SK-N-SH treated with all-trans-retinoic acid at 6 μM for 48 hours (cell line): ENCODE measurements around the gene NFYC.

Source experiments
- BACH2 ChIP-seq: fragments of 250-450 bp; sonication (Bioruptor Pico); IDR thresholded peaks from 2 replicates; pipeline ENCODE4 v1.9.0; 2021; ENCODE audit warnings: mild to moderate bottlenecking, borderline replicate concordance
- CSDC2 ChIP-seq: fragments of 250-450 bp; sonication (Bioruptor Pico); IDR thresholded peaks from 2 replicates; pipeline ENCODE4 v1.5.0; 2020; ENCODE audit warnings: mild to moderate bottlenecking, moderate library complexity
- TOX ChIP-seq: fragments of 250-450 bp; sonication (Bioruptor Pico); IDR thresholded peaks from 2 replicates; pipeline ENCODE4 v1.8.0; 2021; ENCODE audit warnings: mild to moderate bottlenecking, moderate library complexity, borderline replicate concordance
- ZFP3 ChIP-seq: fragments of 250-450 bp; sonication (Bioruptor Pico); IDR thresholded peaks from 2 replicates; pipeline ENCODE4 v1.5.0; 2020; ENCODE audit warnings: mild to moderate bottlenecking, moderate library complexity
- ZNF70 ChIP-seq: fragments of 450-650 bp; formaldehyde crosslinking; IDR thresholded peaks from 2 replicates; pipeline ENCODE4 v1.5.0; 2020; ENCODE audit warnings: mild to moderate bottlenecking, moderate library complexity
- ZNF8 ChIP-seq: fragments of 450-650 bp; formaldehyde crosslinking; IDR thresholded peaks from 2 replicates; pipeline ENCODE4 v1.5.0; 2020; ENCODE audit warnings: mild to moderate bottlenecking, moderate library complexity
- TF ChIP-seq, protein P1 (sequence below): fragments of 250-450 bp; sonication (Bioruptor Pico); IDR thresholded peaks from 2 replicates; pipeline ENCODE4 v1.5.1; 2020; ENCODE audit warnings: low read depth, mild to moderate bottlenecking, moderate library complexity
- TF ChIP-seq, protein P2 (sequence below): fragments of 250-450 bp; sonication (Bioruptor Pico); IDR thresholded peaks from 2 replicates; pipeline ENCODE4 v1.8.0; 2020; ENCODE audit warnings: mild to moderate bottlenecking, moderate library complexity, borderline replicate concordance

DNA sequence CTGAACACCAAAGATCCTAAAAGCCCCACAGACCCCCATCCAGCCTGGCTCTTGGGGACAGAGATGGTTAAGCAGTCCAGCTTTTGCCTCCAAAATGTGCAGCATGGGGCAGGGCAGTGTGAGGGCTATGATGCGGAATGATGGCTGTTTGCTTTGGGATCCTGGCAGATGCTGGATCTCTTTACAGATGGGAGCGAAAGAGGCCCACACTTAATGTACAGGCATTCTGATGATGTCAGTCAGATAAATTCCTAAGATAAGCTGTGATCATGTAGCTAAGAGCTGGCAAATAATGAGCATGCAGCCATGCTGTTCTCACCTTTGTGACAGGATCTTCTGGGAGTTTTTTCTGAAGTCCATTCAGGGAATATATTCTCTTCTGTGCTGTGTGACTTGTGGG lies 74.5 kb downstream of the NFYC start:
- TF ChIP-seq, protein P1, sequence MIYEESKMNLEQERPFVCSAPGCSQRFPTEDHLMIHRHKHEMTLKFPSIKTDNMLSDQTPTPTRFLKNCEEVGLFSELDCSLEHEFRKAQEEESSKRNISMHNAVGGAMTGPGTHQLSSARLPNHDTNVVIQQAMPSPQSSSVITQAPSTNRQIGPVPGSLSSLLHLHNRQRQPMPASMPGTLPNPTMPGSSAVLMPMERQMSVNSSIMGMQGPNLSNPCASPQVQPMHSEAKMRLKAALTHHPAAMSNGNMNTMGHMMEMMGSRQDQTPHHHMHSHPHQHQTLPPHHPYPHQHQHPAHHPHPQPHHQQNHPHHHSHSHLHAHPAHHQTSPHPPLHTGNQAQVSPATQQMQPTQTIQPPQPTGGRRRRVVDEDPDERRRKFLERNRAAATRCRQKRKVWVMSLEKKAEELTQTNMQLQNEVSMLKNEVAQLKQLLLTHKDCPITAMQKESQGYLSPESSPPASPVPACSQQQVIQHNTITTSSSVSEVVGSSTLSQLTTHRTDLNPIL (CRISPR knock-in tag): no peak
- TF ChIP-seq BACH2 (CRISPR knock-in tag): no peak
- TF ChIP-seq ZNF70 (CRISPR knock-in tag): no peak
- TF ChIP-seq ZNF8: no peak
- no peak for TF ChIP-seq ZFP3 (CRISPR knock-in tag)
- TF ChIP-seq CSDC2 (CRISPR knock-in tag): no peak
- TF ChIP-seq, protein P2, sequence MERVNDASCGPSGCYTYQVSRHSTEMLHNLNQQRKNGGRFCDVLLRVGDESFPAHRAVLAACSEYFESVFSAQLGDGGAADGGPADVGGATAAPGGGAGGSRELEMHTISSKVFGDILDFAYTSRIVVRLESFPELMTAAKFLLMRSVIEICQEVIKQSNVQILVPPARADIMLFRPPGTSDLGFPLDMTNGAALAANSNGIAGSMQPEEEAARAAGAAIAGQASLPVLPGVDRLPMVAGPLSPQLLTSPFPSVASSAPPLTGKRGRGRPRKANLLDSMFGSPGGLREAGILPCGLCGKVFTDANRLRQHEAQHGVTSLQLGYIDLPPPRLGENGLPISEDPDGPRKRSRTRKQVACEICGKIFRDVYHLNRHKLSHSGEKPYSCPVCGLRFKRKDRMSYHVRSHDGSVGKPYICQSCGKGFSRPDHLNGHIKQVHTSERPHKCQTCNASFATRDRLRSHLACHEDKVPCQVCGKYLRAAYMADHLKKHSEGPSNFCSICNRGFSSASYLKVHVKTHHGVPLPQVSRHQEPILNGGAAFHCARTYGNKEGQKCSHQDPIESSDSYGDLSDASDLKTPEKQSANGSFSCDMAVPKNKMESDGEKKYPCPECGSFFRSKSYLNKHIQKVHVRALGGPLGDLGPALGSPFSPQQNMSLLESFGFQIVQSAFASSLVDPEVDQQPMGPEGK (CRISPR knock-in tag): no peak
- TF ChIP-seq TOX (CRISPR knock-in tag): no peak
